ENCODE measurements around the gene GCM1.

Gene GCM1

DNA sequence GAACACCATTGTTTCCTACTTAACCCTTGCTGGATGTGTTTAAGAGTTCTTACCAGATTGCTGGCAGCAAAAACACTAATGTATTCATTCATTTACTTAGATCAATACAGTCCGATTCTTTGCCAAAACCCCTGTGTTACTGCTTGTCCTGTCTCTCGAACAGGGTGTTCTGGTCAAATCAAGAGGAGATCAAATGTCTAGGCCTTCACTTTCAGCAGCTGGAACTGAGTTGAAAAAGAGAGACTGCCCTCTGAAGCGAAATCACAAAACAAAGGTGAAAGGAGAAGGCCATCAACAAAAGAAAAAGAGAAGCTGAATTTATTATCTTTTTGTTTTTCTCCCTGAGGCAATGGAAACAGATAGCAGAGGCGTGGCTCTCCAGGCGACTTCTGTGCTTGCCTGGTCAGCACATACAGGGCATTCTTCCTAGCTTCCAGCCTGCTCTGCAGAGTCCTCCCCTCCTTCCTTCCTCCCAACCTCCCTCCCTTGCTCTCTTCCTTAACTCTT is 44.1 kb upstream of the GCM1 start:
- Histone ChIP-seq H3K79me2 (ENCODE audit: insufficient read depth, low read length) (no peaks in the 10 kb centered on the region), H2AFZ (ENCODE audit: low read length) (no peak overlapping the region), H3K27me3 (ENCODE audit: insufficient read depth, low read length, poor library complexity, severe bottlenecking) (no peaks in the 10 kb centered on the region), H4K20me1 (ENCODE audit: insufficient read depth, low read length, poor library complexity, severe bottlenecking) (no peaks in the 10 kb centered on the region), H3K4me1 (ENCODE audit: insufficient read depth, low read length, poor library complexity, severe bottlenecking) (peaks cover 3% of the 10 kb centered on the region), H3K4me3 (ENCODE audit: low read length, poor library complexity, severe bottlenecking) (no peak overlapping the region), H3K9me3 (ENCODE audit: insufficient read depth, low read depth, low read length) (no peaks in the 10 kb centered on the region), H3K36me3 (ENCODE audit: insufficient read depth, low read length) (no peaks in the 10 kb centered on the region), H3K9me2 (replicated peaks; ENCODE audit: low read depth, low read length) (no peaks in the 10 kb centered on the region), H3K9ac (ENCODE audit: low read depth, low read length, poor library complexity, severe bottlenecking) (no peak overlapping the region), H3F3A (ENCODE audit: low read depth) (no peaks in the 10 kb centered on the region), H3K4me2 (ENCODE audit: low read depth, low read length, poor library complexity, severe bottlenecking) (no peak overlapping the region)
- TF ChIP-seq, protein P1, sequence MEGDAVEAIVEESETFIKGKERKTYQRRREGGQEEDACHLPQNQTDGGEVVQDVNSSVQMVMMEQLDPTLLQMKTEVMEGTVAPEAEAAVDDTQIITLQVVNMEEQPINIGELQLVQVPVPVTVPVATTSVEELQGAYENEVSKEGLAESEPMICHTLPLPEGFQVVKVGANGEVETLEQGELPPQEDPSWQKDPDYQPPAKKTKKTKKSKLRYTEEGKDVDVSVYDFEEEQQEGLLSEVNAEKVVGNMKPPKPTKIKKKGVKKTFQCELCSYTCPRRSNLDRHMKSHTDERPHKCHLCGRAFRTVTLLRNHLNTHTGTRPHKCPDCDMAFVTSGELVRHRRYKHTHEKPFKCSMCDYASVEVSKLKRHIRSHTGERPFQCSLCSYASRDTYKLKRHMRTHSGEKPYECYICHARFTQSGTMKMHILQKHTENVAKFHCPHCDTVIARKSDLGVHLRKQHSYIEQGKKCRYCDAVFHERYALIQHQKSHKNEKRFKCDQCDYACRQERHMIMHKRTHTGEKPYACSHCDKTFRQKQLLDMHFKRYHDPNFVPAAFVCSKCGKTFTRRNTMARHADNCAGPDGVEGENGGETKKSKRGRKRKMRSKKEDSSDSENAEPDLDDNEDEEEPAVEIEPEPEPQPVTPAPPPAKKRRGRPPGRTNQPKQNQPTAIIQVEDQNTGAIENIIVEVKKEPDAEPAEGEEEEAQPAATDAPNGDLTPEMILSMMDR (conservative IDR thresholded peaks at IDR 0.05; ENCODE audit: low read length), result no peak

DNA sequence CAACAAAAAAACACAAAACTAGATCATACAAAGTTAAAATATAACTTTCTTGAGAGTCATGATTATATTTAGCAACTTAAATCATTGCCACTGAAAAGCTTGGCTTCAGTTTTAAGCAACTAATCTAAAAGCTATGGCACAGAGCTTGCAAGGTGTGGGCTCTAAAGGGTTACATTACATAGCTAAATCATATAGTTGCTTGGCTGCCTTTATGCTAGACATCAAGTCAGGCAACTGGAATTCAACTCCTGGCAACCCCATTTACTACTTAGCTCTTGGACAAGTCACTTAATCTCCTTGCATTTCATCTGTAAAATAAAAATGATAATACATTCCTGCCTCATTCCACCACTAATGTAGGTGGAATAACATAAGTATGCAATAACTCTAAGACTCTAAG is 40.9 kb upstream of the GCM1 start:
- H3K9me2 ChIP-seq (replicated peaks; ENCODE audit: low read depth, low read length), result no peaks in the 10 kb centered on the region
- peaks cover 3% of the 10 kb centered on the region for H3K4me1 ChIP-seq (ENCODE audit: insufficient read depth, low read length, poor library complexity, severe bottlenecking)
- H3K4me3 ChIP-seq (ENCODE audit: low read length, poor library complexity, severe bottlenecking), result no peak overlapping the region
- H4K20me1 ChIP-seq (ENCODE audit: insufficient read depth, low read length, poor library complexity, severe bottlenecking), result no peaks in the 10 kb centered on the region
- H3K27me3 ChIP-seq (ENCODE audit: insufficient read depth, low read length, poor library complexity, severe bottlenecking), result no peaks in the 10 kb centered on the region
- no peaks in the 10 kb centered on the region for H3K79me2 ChIP-seq (ENCODE audit: insufficient read depth, low read length)
- TF ChIP-seq EZH2phosphoT487 (IDR thresholded peaks at IDR 0.05; ENCODE audit: borderline replicate concordance), result no peak
- TF ChIP-seq, protein P1 (conservative IDR thresholded peaks at IDR 0.05; ENCODE audit: low read length), result no peak
- H3K9ac ChIP-seq (ENCODE audit: low read depth, low read length, poor library complexity, severe bottlenecking), result no peak overlapping the region
- H3K9me3 ChIP-seq (ENCODE audit: insufficient read depth, low read depth, low read length), result no peaks in the 10 kb centered on the region
- H3K4me2 ChIP-seq (ENCODE audit: low read depth, low read length, poor library complexity, severe bottlenecking), result no peak overlapping the region
- H3K36me3 ChIP-seq (ENCODE audit: insufficient read depth, low read length), result no peaks in the 10 kb centered on the region
- H2AFZ ChIP-seq (ENCODE audit: low read length), result no peak overlapping the region
- H3F3A ChIP-seq (ENCODE audit: low read depth), result no peaks in the 10 kb centered on the region

DNA sequence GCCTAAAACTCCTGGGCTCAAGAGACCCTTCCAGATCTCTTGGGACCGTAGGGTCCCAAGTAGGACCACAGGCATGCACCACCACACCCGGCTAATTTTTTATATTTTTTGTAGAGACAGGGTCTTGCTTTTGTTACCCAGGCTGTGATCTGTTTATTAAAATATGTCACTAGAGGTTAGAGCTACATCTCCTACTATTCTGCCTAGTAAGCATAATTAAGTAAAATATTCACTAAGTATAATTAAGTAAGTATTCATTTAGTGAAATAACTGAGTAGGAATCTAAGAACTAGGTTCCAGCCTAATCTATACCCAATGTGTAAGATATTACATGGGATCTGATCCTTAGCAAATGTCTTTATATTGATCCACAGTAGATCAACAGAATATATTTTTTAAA is 40.2 kb upstream of the GCM1 start:
- Histone ChIP-seq H3K4me3 (ENCODE audit: low read length, poor library complexity, severe bottlenecking) (no peak overlapping the region), H3K4me2 (ENCODE audit: low read depth, low read length, poor library complexity, severe bottlenecking) (no peak overlapping the region), H3K9me2 (replicated peaks; ENCODE audit: low read depth, low read length) (no peaks in the 10 kb centered on the region), H3K9ac (ENCODE audit: low read depth, low read length, poor library complexity, severe bottlenecking) (no peak overlapping the region), H3K4me1 (ENCODE audit: insufficient read depth, low read length, poor library complexity, severe bottlenecking) (peaks cover 3% of the 10 kb centered on the region), H4K20me1 (ENCODE audit: insufficient read depth, low read length, poor library complexity, severe bottlenecking) (no peaks in the 10 kb centered on the region), H2AFZ (ENCODE audit: low read length) (no peak overlapping the region), H3K79me2 (ENCODE audit: insufficient read depth, low read length) (no peaks in the 10 kb centered on the region), H3K27me3 (ENCODE audit: insufficient read depth, low read length, poor library complexity, severe bottlenecking) (no peaks in the 10 kb centered on the region), H3K36me3 (ENCODE audit: insufficient read depth, low read length) (no peaks in the 10 kb centered on the region), H3F3A (ENCODE audit: low read depth) (no peaks in the 10 kb centered on the region), H3K9me3 (ENCODE audit: insufficient read depth, low read depth, low read length) (no peaks in the 10 kb centered on the region)
- no peak for TF ChIP-seq EZH2phosphoT487 (IDR thresholded peaks at IDR 0.05; ENCODE audit: borderline replicate concordance)
- TF ChIP-seq, protein P1 (conservative IDR thresholded peaks at IDR 0.05; ENCODE audit: low read length), result no peak

Data from Loucy (cell line).